Activated gamma-delta T cell treated with anti-CD3 and anti-CD28 coated beads, Interleukin-2, amount 50 U/mL, for 16 hours (primary cell): Measurements from ENCODE around the gene MRPL17.

Source experiments
- DNase-seq: peaks from one replicate; pipeline ENCODE4 v3.0.0-alpha.2; 2020; ENCODE audit warnings: low read depth

The MRPL17 gene

GRCh38 chr11:6654281-6655019 lies 28.7 kb downstream of the MRPL17 start:
- no peak for DNase-seq

GRCh38 chr11:6653656-6654055 lies 29.5 kb downstream of the MRPL17 start:
- DNase-seq, result no peak

GRCh38 chr11:6653097-6653496 lies 30.0 kb downstream of the MRPL17 start:
- DNase-seq, result no peak

- no peak for DNase-seq
Observed at GRCh38 chr11:6652182-6652581, 31.0 kb downstream of the MRPL17 start.

GRCh38 chr11:6650980-6651379 lies 32.2 kb downstream of the MRPL17 start:
- DNase-seq, result no peak

GRCh38 chr11:6650104-6650503 lies 33.0 kb downstream of the MRPL17 start:
- no peak for DNase-seq

GRCh38 chr11:6648501-6648900 lies 34.6 kb downstream of the MRPL17 start:
- no peak for DNase-seq

- no peak for DNase-seq
Observed at GRCh38 chr11:6647836-6648235, 35.3 kb downstream of the MRPL17 start.

GRCh38 chr11:6646918-6647679 lies 36.0 kb downstream of the MRPL17 start:
- no peak for DNase-seq

- DNase-seq, result no peak
Observed at GRCh38 chr11:6646576-6646917, 36.6 kb downstream of the MRPL17 start.

GRCh38 chr11:6646071-6646470 lies 37.1 kb downstream of the MRPL17 start:
- DNase-seq, result no peak

- no peak for DNase-seq
Observed at GRCh38 chr11:6642957-6643356, 40.2 kb downstream of the MRPL17 start.

GRCh38 chr11:6640985-6641701 lies 42.0 kb downstream of the MRPL17 start:
- DNase-seq, result no peak

GRCh38 chr11:6640036-6640984 lies 42.8 kb downstream of the MRPL17 start:
- DNase-seq, result no peak

GRCh38 chr11:6638429-6638828 lies 44.7 kb downstream of the MRPL17 start:
- DNase-seq, result no peak

GRCh38 chr11:6637871-6638270 lies 45.3 kb downstream of the MRPL17 start:
- no peak for DNase-seq

- DNase-seq, result no peak
Observed at GRCh38 chr11:6636480-6636879, 46.7 kb downstream of the MRPL17 start.

GRCh38 chr11:6635082-6635932 lies 47.8 kb downstream of the MRPL17 start:
- no peak for DNase-seq

- no peak for DNase-seq
Observed at GRCh38 chr11:6634534-6634933, 48.6 kb downstream of the MRPL17 start.

GRCh38 chr11:6633422-6634408 lies 49.4 kb downstream of the MRPL17 start:
- DNase-seq, result no peak
